Measurements from ENCODE around the gene OMD.

OMD gene

DNA sequence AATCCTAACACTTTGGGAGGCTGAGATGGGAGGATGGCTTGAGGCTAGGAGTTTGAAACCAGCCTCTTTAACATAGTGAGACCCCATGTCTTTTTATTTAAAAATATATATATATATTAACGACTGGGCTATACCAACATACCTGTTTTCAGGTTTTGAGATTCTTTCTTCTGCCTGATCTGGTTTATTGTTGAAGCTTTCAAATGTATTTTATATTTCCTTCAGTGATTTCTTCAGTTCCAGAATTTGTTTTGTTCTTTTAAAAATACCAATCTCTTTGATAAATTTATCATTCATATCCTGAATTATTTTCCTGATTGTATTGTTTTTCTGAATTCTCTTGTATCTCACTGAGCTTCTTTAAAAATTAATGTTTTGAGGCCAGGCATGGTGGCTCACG, 51.1 kb downstream of the OMD start:
- TF ChIP-seq, protein P1, sequence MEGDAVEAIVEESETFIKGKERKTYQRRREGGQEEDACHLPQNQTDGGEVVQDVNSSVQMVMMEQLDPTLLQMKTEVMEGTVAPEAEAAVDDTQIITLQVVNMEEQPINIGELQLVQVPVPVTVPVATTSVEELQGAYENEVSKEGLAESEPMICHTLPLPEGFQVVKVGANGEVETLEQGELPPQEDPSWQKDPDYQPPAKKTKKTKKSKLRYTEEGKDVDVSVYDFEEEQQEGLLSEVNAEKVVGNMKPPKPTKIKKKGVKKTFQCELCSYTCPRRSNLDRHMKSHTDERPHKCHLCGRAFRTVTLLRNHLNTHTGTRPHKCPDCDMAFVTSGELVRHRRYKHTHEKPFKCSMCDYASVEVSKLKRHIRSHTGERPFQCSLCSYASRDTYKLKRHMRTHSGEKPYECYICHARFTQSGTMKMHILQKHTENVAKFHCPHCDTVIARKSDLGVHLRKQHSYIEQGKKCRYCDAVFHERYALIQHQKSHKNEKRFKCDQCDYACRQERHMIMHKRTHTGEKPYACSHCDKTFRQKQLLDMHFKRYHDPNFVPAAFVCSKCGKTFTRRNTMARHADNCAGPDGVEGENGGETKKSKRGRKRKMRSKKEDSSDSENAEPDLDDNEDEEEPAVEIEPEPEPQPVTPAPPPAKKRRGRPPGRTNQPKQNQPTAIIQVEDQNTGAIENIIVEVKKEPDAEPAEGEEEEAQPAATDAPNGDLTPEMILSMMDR (conservative IDR thresholded peaks at IDR 0.05) = no peak
- TF ChIP-seq ZFX (IDR thresholded peaks at IDR 0.05) = no peak
- H3K27ac ChIP-seq = no peak overlapping the region

DNA sequence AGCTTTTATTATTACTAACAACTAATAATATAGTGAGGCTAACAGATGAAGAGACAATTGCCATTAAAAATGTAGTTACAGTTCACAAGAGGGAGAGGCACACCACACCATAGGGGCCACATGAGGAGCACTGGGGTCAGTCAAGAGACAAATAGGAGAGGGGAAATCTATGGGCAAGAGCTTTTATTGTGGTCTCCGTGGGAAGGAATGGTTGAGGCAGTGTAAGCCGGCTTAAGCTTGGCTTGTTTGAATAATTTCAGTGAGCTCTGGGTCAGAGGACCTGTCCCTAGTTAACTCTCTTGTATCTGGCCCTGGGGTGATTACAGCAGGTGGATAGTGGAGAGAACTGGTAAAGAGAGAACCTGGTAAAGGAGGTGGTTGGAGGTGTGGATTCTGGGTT, 55.2 kb downstream of the OMD start:
- no peak for TF ChIP-seq ZFX (IDR thresholded peaks at IDR 0.05)
- H3K27ac ChIP-seq = no peak overlapping the region
